Common myeloid progenitor, CD34-positive (primary cell): ENCODE data around the gene TXNRD2.

Experiments
- CTCF ChIA-PET: fragments of 350-600 bp; sonication (Branson Sonifier 250); formaldehyde crosslinking; loops from one replicate; lab custom pipeline; 2021; ENCODE audit warnings: antibody characterized with exemption; lab: Charles Lee
- POLR2A ChIA-PET: fragments of 350-600 bp; sonication (Branson Sonifier 250); formaldehyde crosslinking; loops from one replicate; lab custom pipeline; 2021; ENCODE audit warnings: antibody characterized with exemption; lab: Charles Lee
- DNase-seq, 3 donors: peaks; one replicate each; pipeline versions ENCODE4 v3.0.0 to v3.0.0-alpha.2; 2013
- H3K27ac ChIP-seq, 2 experiments: 1 replicate in 1 of 2; 2 replicates in 1 of 2; pipeline ENCODE4 v1.7.0; 2013; ENCODE audit warnings: inconsistent platforms in 2 of 2, low read length in 2 of 2, mild to moderate bottlenecking in 2 of 2, low read depth in 1 of 2, moderate library complexity in 1 of 2; ENCODE audit not compliant: severe bottlenecking in 2 of 2, insufficient read depth in 1 of 2, poor library complexity in 1 of 2
- H3K27me3 ChIP-seq, 5 experiments: replicated peaks in 2 of 5; 1 replicate in 3 of 5; 2 replicates in 2 of 5; pipeline versions ENCODE4 v1.6.1 to v1.7.0; 2013; ENCODE audit warnings: low read length in 4 of 5, mild to moderate bottlenecking in 2 of 5, moderate library complexity in 2 of 5, inconsistent platforms in 1 of 5; ENCODE audit not compliant: insufficient read depth in 5 of 5, control insufficient read depth in 4 of 5
- H3K36me3 ChIP-seq, 4 experiments: 1 replicate in 2 of 4; 2 replicates in 2 of 4; pipeline versions ENCODE4 v1.6.1 to v1.7.0; 2013; ENCODE audit warnings: low read length in 3 of 4, control low read depth in 1 of 4, mild to moderate bottlenecking in 1 of 4; ENCODE audit not compliant: control insufficient read depth in 4 of 4, insufficient read depth in 4 of 4
- H3K4me1 ChIP-seq, 4 experiments: 1 replicate in 3 of 4; 2 replicates in 1 of 4; pipeline versions ENCODE4 v1.6.1 to v1.7.1; 2013; ENCODE audit warnings: low read length in 3 of 4, mild to moderate bottlenecking in 3 of 4, control low read depth in 1 of 4, inconsistent platforms in 1 of 4, moderate library complexity in 1 of 4; ENCODE audit not compliant: control insufficient read depth in 4 of 4, insufficient read depth in 4 of 4; ENCODE audit errors: control extremely low read depth in 1 of 4
- H3K4me3 ChIP-seq, 7 experiments: 1 replicate in 4 of 7; 2 replicates in 3 of 7; pipeline versions ENCODE4 v1.5.1 to v1.7.0; 2013; ENCODE audit warnings: mild to moderate bottlenecking in 7 of 7, low read length in 6 of 7, moderate library complexity in 6 of 7, inconsistent platforms in 2 of 7, low read depth in 2 of 7, control low read depth in 1 of 7; ENCODE audit not compliant: insufficient read depth in 4 of 7, control insufficient read depth in 1 of 7; ENCODE audit errors: extremely low read depth in 1 of 7
- H3K9me3 ChIP-seq, 5 experiments: 1 replicate in 4 of 5; 2 replicates in 1 of 5; pipeline versions ENCODE4 v1.6.1 to v1.7.1; 2013; ENCODE audit warnings: low read length in 4 of 5, mild to moderate bottlenecking in 2 of 5, inconsistent platforms in 1 of 5, low read depth in 1 of 5, moderate library complexity in 1 of 5; ENCODE audit not compliant: control insufficient read depth in 4 of 5, insufficient read depth in 2 of 5; ENCODE audit errors: control extremely low read depth in 1 of 5
- WGBS: methylation state at CpG from one replicate; pipeline ENCODE4 v1.1.5; 2013; ENCODE audit not compliant: insufficient coverage; 5-methylcytosine and 5-hydroxymethylcytosine counted together

TXNRD2 gene

DNA sequence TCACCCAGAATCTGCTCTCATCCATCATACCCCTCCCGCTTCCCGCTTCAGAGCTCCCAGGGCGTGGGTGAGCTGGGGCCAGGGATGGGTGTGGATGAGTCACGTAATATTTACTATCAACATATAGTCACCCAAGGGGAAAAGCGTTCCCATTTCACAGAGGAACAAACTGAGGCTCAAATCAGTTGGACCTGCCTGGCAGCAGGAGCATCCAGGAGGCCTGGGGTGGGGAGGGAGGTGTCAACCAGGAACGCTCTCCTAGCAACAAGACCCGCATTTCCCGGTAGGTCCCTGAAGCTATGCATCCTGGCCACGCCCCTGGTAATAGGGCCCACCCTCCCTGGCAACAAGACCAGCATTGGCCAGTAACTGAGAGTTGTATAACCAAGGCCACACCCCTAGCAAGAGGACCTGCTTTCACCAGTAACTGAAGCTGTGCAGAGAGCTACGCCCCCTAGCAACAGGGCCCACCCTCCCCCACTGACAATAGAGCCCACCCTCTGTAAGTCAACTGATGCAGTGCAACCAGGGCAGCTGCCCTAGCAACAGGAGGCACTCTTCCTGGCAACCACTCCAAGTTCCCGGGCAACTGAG, 32.7 kb upstream of the TXNRD2 start:
- H3K4me1 ChIP-seq = peaks cover 0 to 63% (median 50%) of the 10 kb centered on the region in 4 experiments
- H3K4me3 ChIP-seq = peak overlapping the region in 1 of 7 experiments; percentile 39
- H3K27ac ChIP-seq = peak overlapping the region; percentile 77 to 85
- H3K36me3 ChIP-seq = peaks cover under 1 to 45% (median 14%) of the 10 kb centered on the region in 4 experiments
- no peaks in the 10 kb centered on the region for H3K9me3 ChIP-seq
- ChIA-PET POLR2A (interaction anchor here (0.8 to 1.9 kb wide), 4 partner anchors 27 to 44 kb away, joined by 3 to 8 read pairs (median 3); no protein-coding TSS in a partner anchor), CTCF (interaction anchor here (1.4 to 15.9 kb wide), 6 partner anchors 11 to 50 kb away, joined by 3 to 384 read pairs (median 8); no protein-coding TSS in a partner anchor)
- no peaks in the 10 kb centered on the region for H3K27me3 ChIP-seq
- peak; percentile 85 to 96 (median 94) for DNase-seq
- 24% methylated on average over 6 of the region's 11 CpGs for WGBS

DNA sequence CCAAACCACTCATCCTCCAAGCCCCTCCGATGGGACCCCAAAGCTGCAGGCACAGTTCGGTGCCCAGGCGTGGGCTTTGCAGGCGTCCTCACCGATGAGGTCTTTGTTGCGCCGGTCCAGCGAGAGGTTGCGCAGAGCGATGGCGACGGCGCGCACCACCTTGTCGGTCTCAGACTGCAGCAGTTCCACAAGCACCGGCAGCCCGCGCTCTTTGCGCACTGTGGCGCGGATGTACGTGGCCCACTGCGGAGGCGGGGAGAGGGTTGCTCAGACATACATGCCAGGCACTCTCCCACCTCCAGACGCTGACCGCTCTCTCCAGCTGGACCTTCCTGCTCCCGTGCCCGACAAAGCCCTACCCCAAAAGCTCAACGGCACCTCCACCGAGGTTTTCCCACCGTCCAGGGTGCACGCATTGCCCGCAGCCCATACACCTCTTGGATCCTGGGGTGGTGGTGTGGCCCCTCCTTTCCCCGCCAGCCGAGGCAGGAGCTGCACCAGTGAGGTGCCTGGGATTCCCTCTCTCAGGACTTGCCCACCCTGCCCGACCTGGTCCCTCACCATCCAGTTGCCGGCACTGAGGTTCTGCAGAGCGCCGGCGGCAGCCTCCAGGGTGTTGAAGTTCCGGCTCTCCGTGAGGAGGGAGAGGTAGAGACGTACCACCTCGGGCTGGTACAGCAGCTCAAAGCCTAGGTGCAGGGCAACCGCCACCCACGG, 32.1 kb upstream of the TXNRD2 start:
- Histone ChIP-seq H3K27me3 (no peaks in the 10 kb centered on the region), H3K27ac (peak overlapping the region in 1 of 2 experiments; percentile 85), H3K4me3 (no peak overlapping the region), H3K36me3 (peaks cover 3 to 44% (median 15%) of the 10 kb centered on the region in 4 experiments), H3K9me3 (no peaks in the 10 kb centered on the region), H3K4me1 (peaks cover 0 to 63% (median 50%) of the 10 kb centered on the region in 4 experiments)
- ChIA-PET POLR2A (interaction anchor here (0.6 to 1.9 kb wide), 4 partner anchors 13 to 44 kb away, joined by 3 to 8 read pairs (median 3); no protein-coding TSS in a partner anchor), CTCF (interaction anchor here (5.1 to 15.9 kb wide), 2 partner anchors 19 to 38 kb away, joined by 29 to 384 read pairs; no protein-coding TSS in a partner anchor)
- no peak for DNase-seq
- 98% methylated on average over 38 of the region's 46 CpGs for WGBS

- DNase-seq = no peak
- peaks cover 0 to 63% (median 50%) of the 10 kb centered on the region in 4 experiments for H3K4me1 ChIP-seq
- POLR2A ChIA-PET = interaction anchor here (0.6 to 4.9 kb wide), 2 partner anchors 14 to 41 kb away, joined by 3 to 33 read pairs; no protein-coding TSS in a partner anchor
- no peak overlapping the region for H3K4me3 ChIP-seq
- peaks cover 7 to 45% (median 21%) of the 10 kb centered on the region in 4 experiments for H3K36me3 ChIP-seq
- 97% methylated on average over 30 of the region's 50 CpGs for WGBS
- no peaks in the 10 kb centered on the region for H3K27me3 ChIP-seq
- no peaks in the 10 kb centered on the region for H3K9me3 ChIP-seq
- CTCF ChIA-PET = interaction anchor here (0.7 to 15.9 kb wide), 6 partner anchors 9 to 54 kb away, joined by 3 to 384 read pairs (median 20); no protein-coding TSS in a partner anchor
- no peak overlapping the region for H3K27ac ChIP-seq
Measured at GRCh38 chr22:19972652-19973550, 31.3 kb upstream of the TXNRD2 start.

DNA sequence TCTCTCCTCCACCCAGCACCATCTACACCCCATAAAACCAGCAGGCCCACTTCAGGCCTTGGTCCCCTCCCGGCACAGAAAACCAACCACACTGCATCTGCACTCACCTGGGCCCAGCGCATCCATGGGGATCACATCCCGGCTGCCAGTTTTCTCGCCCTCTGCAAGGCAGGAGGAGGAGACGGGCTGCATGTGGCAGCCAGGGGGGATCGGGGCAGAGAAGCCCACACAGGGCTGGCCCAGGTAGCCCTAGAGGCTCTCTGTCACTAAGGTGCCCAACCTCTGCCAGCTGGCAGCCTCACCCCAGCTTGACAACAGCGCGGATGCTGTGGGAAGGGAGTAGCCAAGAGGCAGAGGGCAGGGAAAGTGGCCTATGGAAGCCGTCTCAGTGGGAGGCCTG, 30.6 kb upstream of the TXNRD2 start:
- Histone ChIP-seq H3K27ac (no peak overlapping the region), H3K4me1 (peaks cover 0 to 63% (median 50%) of the 10 kb centered on the region in 4 experiments), H3K27me3 (no peaks in the 10 kb centered on the region), H3K4me3 (no peak overlapping the region), H3K9me3 (no peaks in the 10 kb centered on the region), H3K36me3 (peaks cover 10 to 47% (median 26%) of the 10 kb centered on the region in 4 experiments)
- ChIA-PET POLR2A (interaction anchor here (4.9 kb wide), 1 partner anchor 42 kb away, joined by 33 read pairs; no protein-coding TSS in a partner anchor), CTCF (interaction anchor here (0.7 to 15.9 kb wide), 10 partner anchors 9 to 113 kb away, joined by 3 to 384 read pairs (median 14); no protein-coding TSS in a partner anchor)
- 93% methylated on average over 6 of the region's 9 CpGs for WGBS
- no peak for DNase-seq

GRCh38 chr22:19971276-19972124, 29.9 kb upstream of the TXNRD2 start:
- H3K36me3 ChIP-seq = peaks cover 13 to 54% (median 31%) of the 10 kb centered on the region in 4 experiments
- 42% methylated on average over 18 of the region's 28 CpGs for WGBS
- no peak overlapping the region for H3K27ac ChIP-seq
- no peaks in the 10 kb centered on the region for H3K27me3 ChIP-seq
- peaks cover 0 to 59% (median 48%) of the 10 kb centered on the region in 4 experiments for H3K4me1 ChIP-seq
- POLR2A ChIA-PET = interaction anchor here (0.7 to 4.9 kb wide), 3 partner anchors 40 to 292 kb away, joined by 3 to 33 read pairs (median 7); no protein-coding TSS in a partner anchor
- CTCF ChIA-PET = interaction anchor here (0.8 to 15.9 kb wide), 13 partner anchors 10 to 158 kb away, joined by 3 to 384 read pairs (median 10); no protein-coding TSS in a partner anchor
- no peaks in the 10 kb centered on the region for H3K9me3 ChIP-seq
- peak in 2 of 3 donors; percentile 40 to 59 for DNase-seq
- no peak overlapping the region for H3K4me3 ChIP-seq
